ENCODE results near the gene IFFO2. TPM values are rescaled to one million over a fixed set of nuclear protein-coding genes. Genes with fewer than 3 reads are reported as not detected.

IFFO2 gene
- total and polyA plus RNA-seq, 2 of the 13 experiments (the other 11 are each of a cell fraction or from before 2014, with no cell fraction given), result 7.3 to 16.7 TPM

DNA sequence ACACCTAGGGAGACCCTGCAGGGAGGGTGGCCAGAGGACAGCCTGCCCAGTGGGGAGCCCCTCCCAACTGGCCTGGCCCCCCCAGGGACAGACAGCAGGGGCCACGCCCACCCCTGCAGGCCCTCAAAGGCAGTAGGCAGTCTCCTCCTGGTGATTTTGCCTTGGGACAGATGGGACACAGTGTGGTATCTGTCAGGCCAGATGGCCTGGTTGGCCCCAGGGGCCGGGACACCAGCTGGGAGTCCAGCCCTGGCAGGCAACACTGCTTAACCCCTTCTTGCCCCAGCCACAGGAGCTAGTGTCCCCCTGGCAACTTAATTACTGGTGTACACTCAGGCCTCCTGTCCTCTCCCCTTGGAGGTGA, 17.8 kb downstream of the IFFO2 start (continued):
- TF ChIP-seq, protein P1, sequence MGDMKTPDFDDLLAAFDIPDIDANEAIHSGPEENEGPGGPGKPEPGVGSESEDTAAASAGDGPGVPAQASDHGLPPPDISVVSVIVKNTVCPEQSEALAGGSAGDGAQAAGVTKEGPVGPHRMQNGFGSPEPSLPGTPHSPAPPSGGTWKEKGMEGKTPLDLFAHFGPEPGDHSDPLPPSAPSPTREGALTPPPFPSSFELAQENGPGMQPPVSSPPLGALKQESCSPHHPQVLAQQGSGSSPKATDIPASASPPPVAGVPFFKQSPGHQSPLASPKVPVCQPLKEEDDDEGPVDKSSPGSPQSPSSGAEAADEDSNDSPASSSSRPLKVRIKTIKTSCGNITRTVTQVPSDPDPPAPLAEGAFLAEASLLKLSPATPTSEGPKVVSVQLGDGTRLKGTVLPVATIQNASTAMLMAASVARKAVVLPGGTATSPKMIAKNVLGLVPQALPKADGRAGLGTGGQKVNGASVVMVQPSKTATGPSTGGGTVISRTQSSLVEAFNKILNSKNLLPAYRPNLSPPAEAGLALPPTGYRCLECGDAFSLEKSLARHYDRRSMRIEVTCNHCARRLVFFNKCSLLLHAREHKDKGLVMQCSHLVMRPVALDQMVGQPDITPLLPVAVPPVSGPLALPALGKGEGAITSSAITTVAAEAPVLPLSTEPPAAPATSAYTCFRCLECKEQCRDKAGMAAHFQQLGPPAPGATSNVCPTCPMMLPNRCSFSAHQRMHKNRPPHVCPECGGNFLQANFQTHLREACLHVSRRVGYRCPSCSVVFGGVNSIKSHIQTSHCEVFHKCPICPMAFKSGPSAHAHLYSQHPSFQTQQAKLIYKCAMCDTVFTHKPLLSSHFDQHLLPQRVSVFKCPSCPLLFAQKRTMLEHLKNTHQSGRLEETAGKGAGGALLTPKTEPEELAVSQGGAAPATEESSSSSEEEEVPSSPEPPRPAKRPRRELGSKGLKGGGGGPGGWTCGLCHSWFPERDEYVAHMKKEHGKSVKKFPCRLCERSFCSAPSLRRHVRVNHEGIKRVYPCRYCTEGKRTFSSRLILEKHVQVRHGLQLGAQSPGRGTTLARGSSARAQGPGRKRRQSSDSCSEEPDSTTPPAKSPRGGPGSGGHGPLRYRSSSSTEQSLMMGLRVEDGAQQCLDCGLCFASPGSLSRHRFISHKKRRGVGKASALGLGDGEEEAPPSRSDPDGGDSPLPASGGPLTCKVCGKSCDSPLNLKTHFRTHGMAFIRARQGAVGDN (CRISPR knock-in tag; IDR thresholded peaks at IDR 0.05), result peak; percentile 55
- TF ChIP-seq GATAD2A (CRISPR knock-in tag; IDR thresholded peaks at IDR 0.05) (no peak), JDP2 (CRISPR knock-in tag; IDR thresholded peaks at IDR 0.05; ENCODE audit: borderline replicate concordance) (no peak), ZNF451 (CRISPR knock-in tag; IDR thresholded peaks at IDR 0.05) (0 out of 2 replicates have a peak, but pooled peaks have one; percentile 42), ZNF770 (CRISPR knock-in tag; IDR thresholded peaks at IDR 0.05) (peak; percentile 36; the same call in 1 of the 2 replicates), ARID4A (CRISPR knock-in tag; IDR thresholded peaks at IDR 0.05; ENCODE audit: borderline replicate concordance) (peak; percentile 16; the same call in 1 of the 2 replicates), ZNF713 (CRISPR knock-in tag; IDR thresholded peaks at IDR 0.05) (no peak), ZFP37 (CRISPR knock-in tag; IDR thresholded peaks at IDR 0.05; ENCODE audit: borderline replicate concordance) (no peak), IRX3 (CRISPR knock-in tag; IDR thresholded peaks at IDR 0.05; ENCODE audit: borderline replicate concordance, low read depth) (no peak), ZNF24 (IDR thresholded peaks at IDR 0.05) (no peak)
- TF ChIP-seq, protein P2, sequence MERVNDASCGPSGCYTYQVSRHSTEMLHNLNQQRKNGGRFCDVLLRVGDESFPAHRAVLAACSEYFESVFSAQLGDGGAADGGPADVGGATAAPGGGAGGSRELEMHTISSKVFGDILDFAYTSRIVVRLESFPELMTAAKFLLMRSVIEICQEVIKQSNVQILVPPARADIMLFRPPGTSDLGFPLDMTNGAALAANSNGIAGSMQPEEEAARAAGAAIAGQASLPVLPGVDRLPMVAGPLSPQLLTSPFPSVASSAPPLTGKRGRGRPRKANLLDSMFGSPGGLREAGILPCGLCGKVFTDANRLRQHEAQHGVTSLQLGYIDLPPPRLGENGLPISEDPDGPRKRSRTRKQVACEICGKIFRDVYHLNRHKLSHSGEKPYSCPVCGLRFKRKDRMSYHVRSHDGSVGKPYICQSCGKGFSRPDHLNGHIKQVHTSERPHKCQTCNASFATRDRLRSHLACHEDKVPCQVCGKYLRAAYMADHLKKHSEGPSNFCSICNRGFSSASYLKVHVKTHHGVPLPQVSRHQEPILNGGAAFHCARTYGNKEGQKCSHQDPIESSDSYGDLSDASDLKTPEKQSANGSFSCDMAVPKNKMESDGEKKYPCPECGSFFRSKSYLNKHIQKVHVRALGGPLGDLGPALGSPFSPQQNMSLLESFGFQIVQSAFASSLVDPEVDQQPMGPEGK (CRISPR knock-in tag; IDR thresholded peaks at IDR 0.05), result peak; percentile 77; the same call in 1 of the 2 replicates
- TF ChIP-seq, protein P3, sequence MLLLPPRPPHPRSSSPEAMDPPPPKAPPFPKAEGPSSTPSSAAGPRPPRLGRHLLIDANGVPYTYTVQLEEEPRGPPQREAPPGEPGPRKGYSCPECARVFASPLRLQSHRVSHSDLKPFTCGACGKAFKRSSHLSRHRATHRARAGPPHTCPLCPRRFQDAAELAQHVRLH (CRISPR knock-in tag; IDR thresholded peaks at IDR 0.05; ENCODE audit: borderline replicate concordance, low read depth), result no peak
- TF ChIP-seq, protein P4, sequence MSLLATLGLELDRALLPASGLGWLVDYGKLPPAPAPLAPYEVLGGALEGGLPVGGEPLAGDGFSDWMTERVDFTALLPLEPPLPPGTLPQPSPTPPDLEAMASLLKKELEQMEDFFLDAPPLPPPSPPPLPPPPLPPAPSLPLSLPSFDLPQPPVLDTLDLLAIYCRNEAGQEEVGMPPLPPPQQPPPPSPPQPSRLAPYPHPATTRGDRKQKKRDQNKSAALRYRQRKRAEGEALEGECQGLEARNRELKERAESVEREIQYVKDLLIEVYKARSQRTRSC (CRISPR knock-in tag; IDR thresholded peaks at IDR 0.05; ENCODE audit: low read depth), result no peak
- TF ChIP-seq, protein P5, sequence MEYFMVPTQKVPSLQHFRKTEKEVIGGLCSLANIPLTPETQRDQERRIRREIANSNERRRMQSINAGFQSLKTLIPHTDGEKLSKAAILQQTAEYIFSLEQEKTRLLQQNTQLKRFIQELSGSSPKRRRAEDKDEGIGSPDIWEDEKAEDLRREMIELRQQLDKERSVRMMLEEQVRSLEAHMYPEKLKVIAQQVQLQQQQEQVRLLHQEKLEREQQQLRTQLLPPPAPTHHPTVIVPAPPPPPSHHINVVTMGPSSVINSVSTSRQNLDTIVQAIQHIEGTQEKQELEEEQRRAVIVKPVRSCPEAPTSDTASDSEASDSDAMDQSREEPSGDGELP (IDR thresholded peaks at IDR 0.05; ENCODE audit: borderline replicate concordance, low read depth), result peak; percentile 47; the same call in 1 of the 2 replicates
